Muscle layer of duodenum (tissue), 2 donors: ENCODE results near the gene WDR90.

Experiments used
- H3K27ac ChIP-seq: one replicate; pipeline ENCODE4 v1.7.0; 2013; ENCODE audit warnings: mild to moderate bottlenecking, low read length
- H3K27me3 ChIP-seq: one replicate; pipeline ENCODE4 v1.7.0; 2013; ENCODE audit warnings: low read depth, mild to moderate bottlenecking, control low read depth, low read length
- H3K36me3 ChIP-seq, 2 donors: one replicate each; pipeline ENCODE4 v1.7.0; 2013; ENCODE audit warnings: low read length in 2 of 2, control low read depth in 1 of 2, mild to moderate bottlenecking in 1 of 2; ENCODE audit not compliant: insufficient read depth in 2 of 2, control insufficient read depth in 1 of 2
- H3K4me1 ChIP-seq, 2 donors: one replicate each; pipeline ENCODE4 v1.7.0; 2013; ENCODE audit warnings: low read length in 2 of 2, mild to moderate bottlenecking in 2 of 2, control low read depth in 1 of 2, moderate library complexity in 1 of 2; ENCODE audit not compliant: insufficient read depth in 2 of 2, control insufficient read depth in 1 of 2
- H3K4me3 ChIP-seq, 2 donors: one replicate each; pipeline ENCODE4 v1.7.0; 2013; ENCODE audit warnings: low read length in 2 of 2, low read depth in 1 of 2, mild to moderate bottlenecking in 1 of 2
- H3K9me3 ChIP-seq, 2 donors: one replicate each; pipeline ENCODE4 v1.7.0; 2013; ENCODE audit warnings: low read length in 2 of 2, control low read depth in 1 of 2, mild to moderate bottlenecking in 1 of 2; ENCODE audit not compliant: control insufficient read depth in 1 of 2
- donor health status: healthy.

WDR90 gene

GRCh38 chr16:667113-667779, 18.1 kb downstream of the WDR90 start:
- Histone ChIP-seq H3K4me3 (peak overlapping the region; percentile 26 to 91), H3K27me3 (no peaks in the 10 kb centered on the region), H3K9me3 (no peaks in the 10 kb centered on the region), H3K36me3 (peaks cover 0 to 29% of the 10 kb centered on the region in 2 donors), H3K27ac (no peak overlapping the region), H3K4me1 (peaks cover 3 to 19% of the 10 kb centered on the region in 2 donors)

GRCh38 chr16:667780-668518, 18.8 kb downstream of the WDR90 start, which contains the start of gene RHOT2:
Gene RHOT2, plus strand, starts transcription at chr16:668132. Its CDS starts 68 bp downstream, at chr16:668200.
- Histone ChIP-seq H3K4me1 (peaks cover 3 to 19% of the 10 kb centered on the region in 2 donors), H3K9me3 (no peaks in the 10 kb centered on the region), H3K4me3 (peak within 1 kb of the TSS; percentile 66 to 91), H3K27me3 (no peaks in the 10 kb centered on the region), H3K36me3 (peaks cover 4 to 36% of the 10 kb centered on the region in 2 donors), H3K27ac (no peak within 1 kb of the TSS)

- H3K4me3 ChIP-seq: peak overlapping the region; percentile 66 to 91
- no peak overlapping the region for H3K27ac ChIP-seq
- peaks cover 4 to 43% of the 10 kb centered on the region in 2 donors for H3K36me3 ChIP-seq
These were observed 19.5 kb downstream of the WDR90 start for GRCh38 chr16:668519-669171.

GRCh38 chr16:669666-670065, 20.5 kb downstream of the WDR90 start:
- H3K27me3 ChIP-seq: no peaks in the 10 kb centered on the region
- H3K4me1 ChIP-seq: peaks cover 3 to 20% of the 10 kb centered on the region in 2 donors
- no peaks in the 10 kb centered on the region for H3K9me3 ChIP-seq
- peaks cover 4 to 47% of the 10 kb centered on the region in 2 donors for H3K36me3 ChIP-seq
- no peak overlapping the region for H3K27ac ChIP-seq
- no peak overlapping the region for H3K4me3 ChIP-seq

More at GRCh38 chr16:668519-669171, 19.5 kb downstream of the WDR90 start:
- Histone ChIP-seq H3K9me3 (no peaks in the 10 kb centered on the region), H3K4me1 (peaks cover 3 to 19% of the 10 kb centered on the region in 2 donors), H3K27me3 (no peaks in the 10 kb centered on the region)

- Histone ChIP-seq H3K36me3 (peaks cover 4 to 47% of the 10 kb centered on the region in 2 donors), H3K4me1 (peaks cover 3 to 29% of the 10 kb centered on the region in 2 donors), H3K27ac (no peak overlapping the region), H3K27me3 (no peaks in the 10 kb centered on the region), H3K4me3 (no peak overlapping the region), H3K9me3 (no peaks in the 10 kb centered on the region)
These were observed 21.6 kb downstream of the WDR90 start for GRCh38 chr16:670485-671352.

GRCh38 chr16:671353-672131, 22.4 kb downstream of the WDR90 start:
- Histone ChIP-seq H3K27me3 (no peaks in the 10 kb centered on the region), H3K36me3 (peaks cover 4 to 47% of the 10 kb centered on the region in 2 donors), H3K27ac (no peak overlapping the region), H3K4me3 (no peak overlapping the region), H3K4me1 (peaks cover 3 to 30% of the 10 kb centered on the region in 2 donors), H3K9me3 (no peaks in the 10 kb centered on the region)

GRCh38 chr16:672371-672770, 23.2 kb downstream of the WDR90 start:
- H3K27ac ChIP-seq: no peak overlapping the region
- no peak overlapping the region for H3K4me3 ChIP-seq
- no peaks in the 10 kb centered on the region for H3K9me3 ChIP-seq
- peaks cover 3 to 28% of the 10 kb centered on the region in 2 donors for H3K4me1 ChIP-seq
- no peaks in the 10 kb centered on the region for H3K27me3 ChIP-seq
- H3K36me3 ChIP-seq: peaks cover 4 to 47% of the 10 kb centered on the region in 2 donors

- Histone ChIP-seq H3K4me3 (no peak overlapping the region), H3K27ac (no peak overlapping the region), H3K9me3 (no peaks in the 10 kb centered on the region), H3K4me1 (peaks cover 3 to 25% of the 10 kb centered on the region in 2 donors), H3K27me3 (no peaks in the 10 kb centered on the region), H3K36me3 (peaks cover 4 to 47% of the 10 kb centered on the region in 2 donors)
These were observed 23.7 kb downstream of the WDR90 start for GRCh38 chr16:672851-673250.

- Histone ChIP-seq H3K27me3 (no peaks in the 10 kb centered on the region), H3K27ac (no peak overlapping the region), H3K4me3 (no peak overlapping the region), H3K4me1 (peaks cover 3 to 23% of the 10 kb centered on the region in 2 donors), H3K9me3 (no peaks in the 10 kb centered on the region), H3K36me3 (peaks cover 4 to 47% of the 10 kb centered on the region in 2 donors)
These were observed 24.3 kb downstream of the WDR90 start for GRCh38 chr16:673399-673991.
